ENCODE results near the gene ZNF101. TPM values are rescaled to one million over a fixed set of nuclear protein-coding genes. Genes with fewer than 3 reads are reported as not detected.
"Not testable (repeated sequence)": the region's sequence is repeated elsewhere in the genome, so short reads cannot be mapped to it uniquely, and the experiment has no call there.

The ZNF101 gene
- total RNA-seq, 1 experiment from 2014 or later = 15.6 TPM

- Histone ChIP-seq H3K36me3 (ENCODE audit: control insufficient read depth, insufficient read depth, low read length) (no peaks in the 10 kb centered on the region), H3K9me3 (ENCODE audit: control insufficient read depth, insufficient read depth, low read depth, low read length) (no peaks in the 10 kb centered on the region), H3K4me3 (ENCODE audit: low read depth in 2 of 2, low read length in 2 of 2) (no peak overlapping the region), H3K27me3 (ENCODE audit: control insufficient read depth, insufficient read depth, low read length) (no peaks in the 10 kb centered on the region), H3K4me1 (ENCODE audit: control insufficient read depth, insufficient read depth, low read length) (no peaks in the 10 kb centered on the region), H3K27ac (ENCODE audit: low read length) (no peak overlapping the region)
- no peak for DNase-seq (ENCODE audit: low read depth, low spot score)
- no TSS peak for BruUV-seq (replicated peaks)
- CTCF ChIA-PET = no interaction called here
- no peak for ATAC-seq
- intact Hi-C loops (cut with micrococcal nuclease; ENCODE audit: unreplicated experiment) (no loop called here), in situ Hi-C loops (cut with HindIII; ENCODE audit: low pct_unique_long_range_greater_than_20kb, low sequenced_read_pairs) (no loop called here)
- TF ChIP-seq, protein P1, sequence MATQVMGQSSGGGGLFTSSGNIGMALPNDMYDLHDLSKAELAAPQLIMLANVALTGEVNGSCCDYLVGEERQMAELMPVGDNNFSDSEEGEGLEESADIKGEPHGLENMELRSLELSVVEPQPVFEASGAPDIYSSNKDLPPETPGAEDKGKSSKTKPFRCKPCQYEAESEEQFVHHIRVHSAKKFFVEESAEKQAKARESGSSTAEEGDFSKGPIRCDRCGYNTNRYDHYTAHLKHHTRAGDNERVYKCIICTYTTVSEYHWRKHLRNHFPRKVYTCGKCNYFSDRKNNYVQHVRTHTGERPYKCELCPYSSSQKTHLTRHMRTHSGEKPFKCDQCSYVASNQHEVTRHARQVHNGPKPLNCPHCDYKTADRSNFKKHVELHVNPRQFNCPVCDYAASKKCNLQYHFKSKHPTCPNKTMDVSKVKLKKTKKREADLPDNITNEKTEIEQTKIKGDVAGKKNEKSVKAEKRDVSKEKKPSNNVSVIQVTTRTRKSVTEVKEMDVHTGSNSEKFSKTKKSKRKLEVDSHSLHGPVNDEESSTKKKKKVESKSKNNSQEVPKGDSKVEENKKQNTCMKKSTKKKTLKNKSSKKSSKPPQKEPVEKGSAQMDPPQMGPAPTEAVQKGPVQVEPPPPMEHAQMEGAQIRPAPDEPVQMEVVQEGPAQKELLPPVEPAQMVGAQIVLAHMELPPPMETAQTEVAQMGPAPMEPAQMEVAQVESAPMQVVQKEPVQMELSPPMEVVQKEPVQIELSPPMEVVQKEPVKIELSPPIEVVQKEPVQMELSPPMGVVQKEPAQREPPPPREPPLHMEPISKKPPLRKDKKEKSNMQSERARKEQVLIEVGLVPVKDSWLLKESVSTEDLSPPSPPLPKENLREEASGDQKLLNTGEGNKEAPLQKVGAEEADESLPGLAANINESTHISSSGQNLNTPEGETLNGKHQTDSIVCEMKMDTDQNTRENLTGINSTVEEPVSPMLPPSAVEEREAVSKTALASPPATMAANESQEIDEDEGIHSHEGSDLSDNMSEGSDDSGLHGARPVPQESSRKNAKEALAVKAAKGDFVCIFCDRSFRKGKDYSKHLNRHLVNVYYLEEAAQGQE (IDR thresholded peaks at IDR 0.05; ENCODE audit: insufficient read depth in 1 of 2, low read depth in 2 of 2, low read length in 1 of 2) = no peak
- TF ChIP-seq CTCF (IDR thresholded peaks at IDR 0.05) (no peak), TCF7L2 (IDR thresholded peaks at IDR 0.05; ENCODE audit: low read depth, low read length) (no peak), SIN3A (IDR thresholded peaks at IDR 0.05; ENCODE audit: borderline replicate concordance, insufficient read depth, low read depth, low read length) (no peak), POLR2AphosphoS5 (IDR thresholded peaks at IDR 0.05; ENCODE audit: low read depth, low read length) (no peak)
- POLR2A ChIA-PET = no interaction called here
Measured at GRCh38 chr19:19697589-19697988, 28.9 kb downstream of the ZNF101 start.

DNA sequence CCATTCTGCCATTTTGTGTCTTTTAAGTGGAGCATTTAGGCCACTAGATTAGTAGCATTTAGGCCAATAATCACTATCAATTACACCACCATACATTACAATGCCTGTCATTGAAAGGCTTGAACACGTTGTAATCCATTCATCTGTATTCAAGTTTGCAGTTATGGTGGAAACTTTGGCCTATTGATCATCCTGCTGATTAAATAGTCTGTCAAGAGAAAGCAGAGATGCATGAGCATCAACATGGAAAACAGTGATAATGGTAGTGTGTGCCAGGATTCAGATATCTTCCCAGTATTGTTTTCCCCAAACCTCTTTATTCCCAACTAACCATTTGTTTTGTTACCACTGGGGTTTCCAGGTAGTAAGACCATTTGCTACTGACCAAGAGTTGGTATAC lies 31.9 kb downstream of the ZNF101 start:
- H3K4me3 ChIP-seq (ENCODE audit: low read depth in 2 of 2, low read length in 2 of 2); DNase-seq (ENCODE audit: low read depth, low spot score); H3K9me3 ChIP-seq (ENCODE audit: control insufficient read depth, insufficient read depth, low read depth, low read length); CTCF ChIA-PET; intact Hi-C loops (cut with micrococcal nuclease; ENCODE audit: unreplicated experiment); H3K36me3 ChIP-seq (ENCODE audit: control insufficient read depth, insufficient read depth, low read length); H3K27me3 ChIP-seq (ENCODE audit: control insufficient read depth, insufficient read depth, low read length); H3K4me1 ChIP-seq (ENCODE audit: control insufficient read depth, insufficient read depth, low read length); ATAC-seq; H3K27ac ChIP-seq (ENCODE audit: low read length); POLR2A ChIA-PET; in situ Hi-C loops (cut with HindIII; ENCODE audit: low pct_unique_long_range_greater_than_20kb, low sequenced_read_pairs); BruUV-seq (replicated peaks): not testable (repeated sequence)

DNA sequence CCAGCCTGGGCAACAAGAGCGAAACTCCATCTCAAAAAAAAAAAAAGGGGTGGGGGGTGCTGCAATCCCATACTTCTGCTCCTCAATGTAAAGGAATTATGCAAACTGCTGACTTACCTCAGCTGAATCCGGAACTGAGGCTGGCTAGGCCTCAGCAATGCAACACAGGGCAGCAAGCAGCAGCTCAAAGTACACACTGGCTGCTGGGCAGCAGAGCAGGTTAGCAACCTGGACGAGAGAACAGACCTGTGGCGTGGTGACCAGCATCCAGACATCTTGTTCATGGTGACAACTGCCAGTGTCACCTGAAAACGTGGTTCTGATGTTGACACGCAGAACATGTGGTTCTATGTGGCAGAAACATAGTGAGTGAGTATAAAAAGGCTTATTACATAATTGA lies 36.2 kb downstream of the ZNF101 start:
- Histone ChIP-seq H3K9me3 (ENCODE audit: control insufficient read depth, insufficient read depth, low read depth, low read length) (peaks cover 23% of the 10 kb centered on the region), H3K27me3 (ENCODE audit: control insufficient read depth, insufficient read depth, low read length) (no peaks in the 10 kb centered on the region), H3K36me3 (ENCODE audit: control insufficient read depth, insufficient read depth, low read length) (no peaks in the 10 kb centered on the region), H3K27ac (ENCODE audit: low read length) (no peak overlapping the region), H3K4me3 (ENCODE audit: low read depth in 2 of 2, low read length in 2 of 2) (no peak overlapping the region), H3K4me1 (ENCODE audit: control insufficient read depth, insufficient read depth, low read length) (no peaks in the 10 kb centered on the region)
- TF ChIP-seq TCF7L2 (IDR thresholded peaks at IDR 0.05; ENCODE audit: low read depth, low read length) = no peak
- TF ChIP-seq POLR2AphosphoS5 (IDR thresholded peaks at IDR 0.05; ENCODE audit: low read depth, low read length) = no peak
- TF ChIP-seq CTCF (IDR thresholded peaks at IDR 0.05) = no peak
- TF ChIP-seq, protein P1 (IDR thresholded peaks at IDR 0.05; ENCODE audit: insufficient read depth in 1 of 2, low read depth in 2 of 2, low read length in 1 of 2) = no peak
- TF ChIP-seq SIN3A (IDR thresholded peaks at IDR 0.05; ENCODE audit: borderline replicate concordance, insufficient read depth, low read depth, low read length) = no peak
- intact Hi-C loops (cut with micrococcal nuclease; ENCODE audit: unreplicated experiment) (no loop called here), in situ Hi-C loops (cut with HindIII; ENCODE audit: low pct_unique_long_range_greater_than_20kb, low sequenced_read_pairs) (no loop called here)
- CTCF ChIA-PET = no interaction called here
- no peak for DNase-seq (ENCODE audit: low read depth, low spot score)
- no TSS peak for BruUV-seq (replicated peaks)
- ATAC-seq = no peak
- POLR2A ChIA-PET = no interaction called here
